Amygdala (tissue), 56 donors: Measurements from ENCODE around the gene OR8H3.
"Not testable (repeated sequence)": the region's sequence is repeated elsewhere in the genome, so short reads cannot be mapped to it uniquely, and the experiment has no call there.

Experiments used
- DNase-seq, 56 donors: peaks; one replicate each; lab custom pipeline; 2025; lab: John Stamatoyannopoulos, UW

The OR8H3 gene

GRCh38 chr11:56122073-56122472 is at the start of gene OR8H3:
Gene OR8H3 (plus strand): TSS chr11:56122373. CDS start chr11:56122373, 0 bp downstream.
- DNase-seq = no peak

GRCh38 chr11:56089697-56090096 is 32.5 kb upstream of the OR8H3 start:
- no peak for DNase-seq

- DNase-seq = no peak
Observed at GRCh38 chr11:56093008-56093407, 29.2 kb upstream of the OR8H3 start, which contains the start of gene OR8I2. Gene OR8I2 (plus strand): TSS chr11:56093308. CDS start chr11:56093308, 0 bp downstream.

- no peak for DNase-seq
Observed at GRCh38 chr11:56103210-56103737, 18.9 kb upstream of the OR8H3 start, which contains the start of gene OR8H2. Gene OR8H2 (plus strand): TSS chr11:56103687. CDS start chr11:56105043, 1,356 bp downstream.

- no peak for DNase-seq
Observed at GRCh38 chr11:56140151-56140661, 18.0 kb downstream of the OR8H3 start, which contains the start of gene OR8J3. Gene OR8J3 (minus strand): TSS chr11:56140201. CDS start chr11:56137718, 2,483 bp downstream.

GRCh38 chr11:56143681-56144080 is 21.5 kb downstream of the OR8H3 start:
- DNase-seq = not testable (repeated sequence)

- no peak for DNase-seq
Observed at GRCh38 chr11:56151376-56151775, 29.2 kb downstream of the OR8H3 start.

GRCh38 chr11:56152333-56152732 is 30.2 kb downstream of the OR8H3 start:
- DNase-seq = no peak

GRCh38 chr11:56160217-56160616 is 38.0 kb downstream of the OR8H3 start, which contains the start of gene OR8K5:
Gene OR8K5 (minus strand): TSS chr11:56160317. CDS start chr11:56160317, 0 bp downstream.
- DNase-seq = no peak

- DNase-seq = no peak
Observed at GRCh38 chr11:56163804-56164203, 41.6 kb downstream of the OR8H3 start.

GRCh38 chr11:56172256-56172830 is 50.2 kb downstream of the OR8H3 start:
- no peak for DNase-seq
